ENCODE data around the gene NRROS.

The NRROS gene

GRCh38 chr3:196624907-196625306 lies 14.6 kb upstream of the NRROS start:
- H2AFZ ChIP-seq (ENCODE audit: low read length) = no peak overlapping the region
- no peak overlapping the region for H3K4me2 ChIP-seq (ENCODE audit: low read depth, low read length)
- no peak for TF ChIP-seq EZH2 (optimal IDR thresholded peaks at IDR 0.05; ENCODE audit: low read depth, low read length)
- no peak for TF ChIP-seq CTCF (IDR thresholded peaks at IDR 0.05; ENCODE audit: low read length)
- no peak for TF ChIP-seq EZH2phosphoT487 (IDR thresholded peaks at IDR 0.05; ENCODE audit: low read length)
- no peak overlapping the region for H3K9ac ChIP-seq (ENCODE audit: low read length)
- no peak overlapping the region for H3K4me3 ChIP-seq (ENCODE audit: low read length)
- no peaks in the 10 kb centered on the region for H3K36me3 ChIP-seq (replicated peaks; ENCODE audit: insufficient read depth, low read length)
- no peaks in the 10 kb centered on the region for H4K20me1 ChIP-seq (ENCODE audit: insufficient read depth, low read length)
- H3F3A ChIP-seq (ENCODE audit: insufficient read depth, low read length) = no peaks in the 10 kb centered on the region
- no peaks in the 10 kb centered on the region for H3K79me2 ChIP-seq (ENCODE audit: low read length)
- H3K9me3 ChIP-seq (replicated peaks; ENCODE audit: insufficient read depth, low read length) = no peaks in the 10 kb centered on the region
- H3K4me1 ChIP-seq (ENCODE audit: low read length) = peaks cover 2% of the 10 kb centered on the region
- no peak for DNase-seq
- no peaks in the 10 kb centered on the region for H3K9me2 ChIP-seq (replicated peaks; ENCODE audit: insufficient read depth, low read length)
- no peak overlapping the region for H3K27ac ChIP-seq (ENCODE audit: low read length)
- no peaks in the 10 kb centered on the region for H3K27me3 ChIP-seq (replicated peaks; ENCODE audit: insufficient read depth, low read length)

- no peaks in the 10 kb centered on the region for H3F3A ChIP-seq (ENCODE audit: insufficient read depth, low read length)
- no peaks in the 10 kb centered on the region for H3K9me2 ChIP-seq (replicated peaks; ENCODE audit: insufficient read depth, low read length)
- peaks cover 4% of the 10 kb centered on the region for H3K4me1 ChIP-seq (ENCODE audit: low read length)
- no peak overlapping the region for H3K9ac ChIP-seq (ENCODE audit: low read length)
- no peak for DNase-seq
- no peak overlapping the region for H3K4me2 ChIP-seq (ENCODE audit: low read depth, low read length)
- H3K4me3 ChIP-seq (ENCODE audit: low read length) = no peak overlapping the region
- no peak overlapping the region for H2AFZ ChIP-seq (ENCODE audit: low read length)
- no peaks in the 10 kb centered on the region for H3K36me3 ChIP-seq (replicated peaks; ENCODE audit: insufficient read depth, low read length)
- TF ChIP-seq EZH2phosphoT487 (IDR thresholded peaks at IDR 0.05; ENCODE audit: low read length) = no peak
- H3K27me3 ChIP-seq (replicated peaks; ENCODE audit: insufficient read depth, low read length) = no peaks in the 10 kb centered on the region
- H3K27ac ChIP-seq (ENCODE audit: low read length) = no peak overlapping the region
- no peaks in the 10 kb centered on the region for H4K20me1 ChIP-seq (ENCODE audit: insufficient read depth, low read length)
- H3K9me3 ChIP-seq (replicated peaks; ENCODE audit: insufficient read depth, low read length) = no peaks in the 10 kb centered on the region
- no peaks in the 10 kb centered on the region for H3K79me2 ChIP-seq (ENCODE audit: low read length)
These were observed 14.2 kb upstream of the NRROS start for GRCh38 chr3:196625331-196625730.

GRCh38 chr3:196627918-196628231 lies 11.6 kb upstream of the NRROS start:
- Histone ChIP-seq H3K9me2 (replicated peaks; ENCODE audit: insufficient read depth, low read length) (no peaks in the 10 kb centered on the region), H3F3A (ENCODE audit: insufficient read depth, low read length) (peaks cover 15% of the 10 kb centered on the region), H3K79me2 (ENCODE audit: low read length) (peaks cover 5% of the 10 kb centered on the region; the same call in 1 of the 2 replicates), H3K9me3 (replicated peaks; ENCODE audit: insufficient read depth, low read length) (no peaks in the 10 kb centered on the region), H3K9ac (ENCODE audit: low read length) (no peak overlapping the region), H3K4me1 (ENCODE audit: low read length) (peaks cover 12% of the 10 kb centered on the region), H3K27ac (ENCODE audit: low read length) (no peak overlapping the region), H3K27me3 (replicated peaks; ENCODE audit: insufficient read depth, low read length) (no peaks in the 10 kb centered on the region), H3K36me3 (replicated peaks; ENCODE audit: insufficient read depth, low read length) (no peaks in the 10 kb centered on the region), H2AFZ (ENCODE audit: low read length) (no peak overlapping the region), H3K4me3 (ENCODE audit: low read length) (no peak overlapping the region), H3K4me2 (ENCODE audit: low read depth, low read length) (no peak overlapping the region), H4K20me1 (ENCODE audit: insufficient read depth, low read length) (no peaks in the 10 kb centered on the region)
- TF ChIP-seq EZH2 (optimal IDR thresholded peaks at IDR 0.05; ENCODE audit: low read depth, low read length) (no peak), CTCF (IDR thresholded peaks at IDR 0.05; ENCODE audit: low read length) (no peak), EZH2phosphoT487 (IDR thresholded peaks at IDR 0.05; ENCODE audit: low read length) (no peak)
- DNase-seq = no peak

GRCh38 chr3:196629228-196629627 lies 10.3 kb upstream of the NRROS start:
- peaks cover 19% of the 10 kb centered on the region for H3K4me1 ChIP-seq (ENCODE audit: low read length)

More at GRCh38 chr3:196629228-196629627, 10.3 kb upstream of the NRROS start:
- Histone ChIP-seq H3F3A (ENCODE audit: insufficient read depth, low read length) (peaks cover 18% of the 10 kb centered on the region), H3K27ac (ENCODE audit: low read length) (no peak overlapping the region), H3K9me2 (replicated peaks; ENCODE audit: insufficient read depth, low read length) (no peaks in the 10 kb centered on the region), H3K27me3 (replicated peaks; ENCODE audit: insufficient read depth, low read length) (no peaks in the 10 kb centered on the region), H3K4me3 (ENCODE audit: low read length) (no peak overlapping the region), H3K36me3 (replicated peaks; ENCODE audit: insufficient read depth, low read length) (no peaks in the 10 kb centered on the region), H3K9me3 (replicated peaks; ENCODE audit: insufficient read depth, low read length) (no peaks in the 10 kb centered on the region), H4K20me1 (ENCODE audit: insufficient read depth, low read length) (no peaks in the 10 kb centered on the region), H3K4me2 (ENCODE audit: low read depth, low read length) (no peak overlapping the region), H2AFZ (ENCODE audit: low read length) (no peak overlapping the region), H3K9ac (ENCODE audit: low read length) (no peak overlapping the region), H3K79me2 (ENCODE audit: low read length) (peaks cover 5% of the 10 kb centered on the region; the same call in 1 of the 2 replicates)
- DNase-seq = no peak
- TF ChIP-seq EZH2phosphoT487 (IDR thresholded peaks at IDR 0.05; ENCODE audit: low read length) = no peak
- TF ChIP-seq EZH2 (optimal IDR thresholded peaks at IDR 0.05; ENCODE audit: low read depth, low read length) = no peak
- TF ChIP-seq CTCF (IDR thresholded peaks at IDR 0.05; ENCODE audit: low read length) = no peak

Data from MM.1S (cell line).